OCI-M2 (cell line): ENCODE measurements around the gene AP3B1.

Experiments used
- DNase-seq: peaks from one replicate; lab custom pipeline; 2025; ENCODE audit not compliant: unreplicated experiment; lab: John Stamatoyannopoulos, UW

Gene AP3B1

DNA sequence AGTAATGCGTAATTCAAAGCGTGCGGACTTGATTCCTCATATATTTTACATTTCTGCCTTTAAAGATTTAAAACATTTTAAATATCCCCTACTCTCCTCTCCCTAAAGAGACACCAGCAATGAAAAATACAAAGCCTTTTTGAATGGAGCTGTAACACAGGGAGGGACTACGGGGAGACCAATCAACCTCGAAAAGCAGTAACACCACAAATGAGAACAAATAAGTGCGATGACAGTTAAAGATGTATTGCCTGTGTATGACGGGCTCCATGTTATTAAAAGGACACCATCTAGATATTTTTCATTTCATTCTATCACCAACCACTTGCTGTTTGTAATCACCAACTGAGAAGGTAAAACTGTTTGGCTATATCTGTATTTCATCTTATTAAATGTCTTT, 288.0 kb downstream of the AP3B1 start:
- DNase-seq, result no peak

DNA sequence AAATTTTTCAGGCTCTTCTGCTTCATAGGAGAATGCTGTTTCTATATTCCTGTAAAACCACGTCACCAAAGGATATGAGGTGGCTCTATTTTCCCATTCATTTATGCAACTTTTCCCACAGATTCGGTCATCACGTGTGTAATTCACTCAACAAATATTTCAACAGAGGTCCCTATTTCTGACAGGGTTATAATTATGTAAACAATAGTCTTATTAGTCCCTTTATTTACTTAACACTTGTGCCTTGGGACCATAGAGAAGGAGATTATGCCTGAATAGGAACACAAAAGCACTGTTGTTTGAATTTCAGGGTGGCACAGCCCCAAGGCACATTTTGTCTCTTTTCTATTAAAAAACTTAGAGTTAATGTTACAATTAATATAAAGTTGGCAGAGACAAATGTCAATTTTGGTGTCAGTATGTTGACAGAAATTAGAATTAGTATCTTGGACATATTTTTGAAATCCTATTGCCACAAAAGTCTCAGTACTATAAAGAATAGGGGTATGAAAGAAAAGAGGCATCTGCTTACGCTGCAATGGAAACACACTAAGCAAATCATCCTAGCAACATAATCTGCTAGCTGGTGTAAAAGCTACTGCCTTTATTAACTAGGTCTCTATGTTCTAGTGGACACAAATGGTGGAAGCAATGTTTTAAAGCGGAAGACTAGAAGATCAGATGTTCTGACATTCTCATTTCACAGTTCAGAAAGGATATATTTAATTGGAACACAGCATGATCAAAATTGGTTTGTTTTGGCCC, 289.3 kb downstream of the AP3B1 start:
- no peak for DNase-seq

DNA sequence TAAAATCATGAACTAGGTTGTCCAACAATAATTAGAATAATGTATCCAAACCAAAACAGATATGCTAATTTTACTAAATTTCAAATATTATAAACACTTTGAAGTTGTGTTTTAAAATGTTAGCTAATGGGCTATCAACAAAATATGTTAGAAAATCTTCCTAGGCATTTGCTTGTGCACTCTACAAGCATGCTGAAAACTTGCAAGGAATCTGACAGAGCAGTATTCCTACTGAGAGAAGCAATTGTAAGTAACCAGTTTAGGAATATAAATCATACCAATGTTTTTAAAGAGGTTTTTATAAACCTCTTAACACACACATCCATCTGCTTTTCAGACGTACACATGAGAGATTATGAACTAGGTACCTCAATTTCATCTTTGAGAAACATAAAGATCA, 289.9 kb downstream of the AP3B1 start:
- DNase-seq, result no peak

DNA sequence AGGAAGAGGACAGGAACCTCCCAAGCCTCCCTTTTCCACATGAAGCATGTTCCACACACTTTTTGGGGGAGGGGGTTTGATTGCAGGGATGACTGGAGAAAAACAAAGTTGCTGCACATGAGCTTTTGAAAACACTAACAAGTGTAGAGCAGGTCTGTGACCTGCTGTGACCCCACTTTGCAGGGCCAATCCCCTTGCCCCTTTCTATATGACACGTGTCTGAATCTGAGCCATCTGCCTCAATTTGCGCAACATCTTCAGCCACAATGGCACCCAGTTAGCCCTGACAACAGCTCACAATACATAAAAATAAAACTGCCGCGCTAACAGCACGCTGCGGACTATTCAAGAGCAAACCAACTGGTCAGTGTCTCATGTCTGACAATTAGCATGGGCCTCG, 290.6 kb downstream of the AP3B1 start:
- no peak for DNase-seq

DNA sequence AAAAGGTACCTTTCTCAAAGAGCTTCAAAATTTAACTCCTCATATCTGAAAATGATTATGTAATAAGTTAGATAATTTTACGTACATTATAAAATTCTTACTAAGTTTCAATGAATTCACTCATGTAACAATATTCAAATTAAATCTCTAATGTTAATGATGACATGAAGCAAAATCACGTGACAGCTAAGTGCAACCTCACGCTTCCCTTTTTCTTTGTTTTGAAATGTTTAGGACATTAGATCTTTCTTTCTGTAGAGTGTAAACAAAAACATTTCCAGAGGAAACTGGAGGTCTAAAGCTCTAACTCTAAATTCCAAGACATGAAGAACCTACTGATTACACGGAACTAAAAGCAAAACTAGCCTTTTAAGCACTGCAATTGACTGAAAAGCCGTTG, 291.0 kb downstream of the AP3B1 start:
- DNase-seq, result no peak

DNA sequence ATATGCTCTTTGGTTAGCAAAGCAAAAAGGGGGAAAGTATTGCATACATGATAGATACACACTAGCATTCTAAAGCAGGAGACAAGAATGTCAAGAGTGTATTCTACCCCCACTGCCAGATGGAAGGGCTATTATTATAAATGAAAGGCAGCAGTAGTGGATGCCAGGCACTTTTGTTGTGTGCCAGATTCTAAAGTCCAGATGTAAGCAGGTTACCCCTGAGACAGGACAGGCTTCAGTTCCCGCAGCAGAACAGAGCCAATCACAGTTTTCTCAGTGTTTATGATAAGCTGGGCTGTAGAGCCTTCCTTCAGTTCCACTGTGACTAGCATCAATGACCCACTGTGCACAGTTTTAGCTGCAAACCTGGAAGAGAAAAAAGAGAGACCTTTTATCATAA, 291.8 kb downstream of the AP3B1 start:
- no peak for DNase-seq

GRCh38 chr5:78001197-78001596, 293.3 kb downstream of the AP3B1 start:
- DNase-seq, result no peak

DNA sequence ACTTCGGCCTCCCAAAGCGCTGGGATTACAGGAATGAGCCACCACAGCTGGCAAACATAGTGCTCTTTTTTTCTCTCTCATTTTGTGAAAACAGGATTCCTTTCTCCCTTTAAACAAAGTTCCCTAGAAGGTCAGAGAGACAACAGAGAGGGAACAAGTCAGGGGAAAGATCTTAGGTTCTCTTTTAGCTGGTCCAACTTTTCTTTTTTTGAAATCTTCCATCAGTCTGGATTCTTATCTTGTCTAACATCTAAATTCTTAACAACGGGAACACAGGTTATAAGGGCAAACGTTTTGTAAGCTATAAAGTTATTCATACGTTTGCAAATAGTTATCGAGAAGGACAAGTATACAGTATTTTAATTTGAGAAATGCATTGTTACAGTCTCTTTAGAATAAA, 294.3 kb downstream of the AP3B1 start:
- DNase-seq, result no peak

- DNase-seq, result no peak
Observed at GRCh38 chr5:77999399-77999798, 295.1 kb downstream of the AP3B1 start.

- DNase-seq, result no peak
Observed at GRCh38 chr5:77996943-77997342, 297.6 kb downstream of the AP3B1 start.

- DNase-seq, result no peak
Observed at GRCh38 chr5:77995793-77996409, 298.6 kb downstream of the AP3B1 start.

GRCh38 chr5:77994943-77995342, 299.6 kb downstream of the AP3B1 start:
- DNase-seq, result no peak

- no peak for DNase-seq
Observed at GRCh38 chr5:77993855-77994318, 300.6 kb downstream of the AP3B1 start.

DNA sequence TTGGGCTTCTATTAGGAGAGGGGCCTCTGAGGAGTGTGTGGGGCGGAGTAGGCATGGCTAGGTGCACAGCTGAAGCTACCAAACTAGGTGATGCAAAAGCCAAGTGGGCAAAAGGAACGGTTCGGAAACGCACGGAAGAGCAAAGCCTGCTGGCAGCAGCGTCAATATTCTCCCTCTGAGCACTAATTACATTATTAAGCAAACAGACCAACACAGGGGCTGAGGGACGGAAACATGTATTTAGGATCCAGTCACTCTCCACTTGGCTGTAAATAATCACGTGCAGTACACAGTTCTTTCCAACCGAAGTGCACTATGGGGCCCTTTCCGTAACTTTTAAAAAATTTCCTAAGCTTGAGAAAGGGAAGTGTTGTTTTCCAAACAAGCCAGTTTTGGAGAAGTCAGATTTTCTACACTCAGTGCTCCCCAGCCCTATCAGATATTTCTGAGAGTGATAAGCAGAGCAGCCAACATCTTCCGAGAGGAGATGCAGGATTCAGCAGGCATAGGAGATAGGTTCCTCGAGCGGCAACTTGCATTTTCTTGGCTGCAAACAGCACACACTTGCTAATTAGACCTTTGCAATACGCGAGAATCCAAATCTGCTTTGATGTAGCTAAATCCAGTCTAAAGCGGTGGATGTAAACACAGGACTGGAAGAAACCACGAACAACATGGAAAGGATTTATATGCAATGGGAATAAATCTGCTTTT, 301.2 kb downstream of the AP3B1 start:
- no peak for DNase-seq

DNA sequence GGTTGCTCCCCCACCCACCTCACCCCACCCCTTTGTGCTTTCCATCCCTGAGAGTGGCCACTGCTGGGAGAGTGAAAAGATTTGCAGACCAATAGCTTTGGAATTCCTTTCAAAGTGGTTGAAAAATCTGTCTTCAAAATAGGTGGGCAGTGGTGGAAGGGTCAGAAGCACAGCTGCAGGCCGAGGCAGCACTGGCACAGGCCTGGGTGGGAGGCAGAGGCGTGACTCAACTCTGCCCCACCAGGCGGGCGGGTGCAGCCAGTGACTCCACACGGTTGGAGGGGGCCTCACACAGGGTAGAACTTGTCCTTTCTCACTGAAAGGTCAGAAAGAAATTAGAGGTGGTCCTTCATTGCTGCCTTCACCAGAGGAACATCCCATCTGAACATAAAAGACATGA, 303.4 kb downstream of the AP3B1 start:
- DNase-seq, result no peak

- DNase-seq, result no peak
Observed at GRCh38 chr5:77990020-77990419, 304.5 kb downstream of the AP3B1 start.

DNA sequence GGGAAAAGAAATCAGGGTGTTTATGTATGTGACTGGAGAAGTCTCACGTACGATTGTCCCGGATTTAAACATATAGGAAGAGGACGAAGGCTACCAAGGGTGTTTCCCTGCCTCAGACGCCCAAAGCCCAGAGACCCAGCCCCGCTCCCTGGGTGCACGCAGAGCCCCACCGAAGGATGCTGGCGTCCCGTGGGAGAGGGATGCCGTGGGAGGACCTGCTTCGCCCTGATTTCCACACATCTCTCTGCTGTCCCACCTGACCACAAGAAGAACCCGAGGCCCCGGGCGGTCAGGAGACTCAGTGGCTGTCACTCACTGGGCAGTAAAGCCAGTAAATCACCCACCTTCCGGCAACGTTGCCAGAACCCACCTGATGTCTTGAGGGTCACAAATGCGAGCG, 306.5 kb downstream of the AP3B1 start:
- no peak for DNase-seq

DNA sequence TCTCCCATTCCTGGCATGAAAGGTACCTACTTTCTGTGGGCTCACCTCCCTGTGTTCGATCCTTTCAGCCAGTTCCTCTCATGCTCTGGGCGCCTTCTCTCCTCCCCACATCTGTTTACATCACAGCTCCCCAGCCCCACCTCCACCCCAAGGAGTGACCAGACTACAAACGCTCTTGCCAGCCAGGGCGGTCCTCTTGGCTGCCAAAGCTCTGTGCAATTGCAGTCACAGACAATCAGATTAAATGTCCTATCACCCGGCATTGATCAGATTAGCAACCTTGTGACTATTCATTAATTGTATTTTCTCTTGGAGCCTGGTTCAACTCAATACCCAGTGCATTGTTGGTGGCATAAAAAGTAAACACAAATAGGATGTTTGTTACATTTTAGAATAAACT, 307.2 kb downstream of the AP3B1 start:
- no peak for DNase-seq

- no peak for DNase-seq
Observed at GRCh38 chr5:77986261-77986660, 308.2 kb downstream of the AP3B1 start.

GRCh38 chr5:77985247-77985646, 309.3 kb downstream of the AP3B1 start:
- no peak for DNase-seq

DNA sequence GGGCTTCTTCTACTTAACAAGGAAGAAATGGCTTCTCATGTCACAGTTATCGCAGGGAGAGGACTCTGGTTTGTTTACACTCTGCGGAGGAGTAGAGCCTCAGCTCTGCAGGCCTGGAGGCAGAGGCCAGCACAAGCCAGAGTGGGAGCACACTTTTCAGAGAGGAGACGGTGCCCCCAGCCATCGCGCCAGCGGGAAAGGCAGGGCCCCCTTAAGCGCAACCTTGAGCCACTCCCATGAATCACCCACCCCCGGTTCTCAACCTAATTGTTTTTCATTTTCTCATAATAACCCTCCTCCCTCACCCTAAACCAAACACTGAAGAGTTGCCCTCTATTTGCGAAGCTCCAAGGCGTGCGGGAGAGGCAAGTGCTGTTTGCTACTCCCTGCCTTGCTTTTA, 309.9 kb downstream of the AP3B1 start:
- no peak for DNase-seq
